GM18508 (cell line): Measurements from ENCODE around the gene CCDC9B.

Source experiments
- ATAC-seq: cut with Tn5 transposase; IDR thresholded peaks from one replicate; pipeline ENCODE4 v1.9.1; 2021; ENCODE audit warnings: moderate number of reproducible peaks; ENCODE audit not compliant: insufficient read depth, unreplicated experiment

The CCDC9B gene

DNA sequence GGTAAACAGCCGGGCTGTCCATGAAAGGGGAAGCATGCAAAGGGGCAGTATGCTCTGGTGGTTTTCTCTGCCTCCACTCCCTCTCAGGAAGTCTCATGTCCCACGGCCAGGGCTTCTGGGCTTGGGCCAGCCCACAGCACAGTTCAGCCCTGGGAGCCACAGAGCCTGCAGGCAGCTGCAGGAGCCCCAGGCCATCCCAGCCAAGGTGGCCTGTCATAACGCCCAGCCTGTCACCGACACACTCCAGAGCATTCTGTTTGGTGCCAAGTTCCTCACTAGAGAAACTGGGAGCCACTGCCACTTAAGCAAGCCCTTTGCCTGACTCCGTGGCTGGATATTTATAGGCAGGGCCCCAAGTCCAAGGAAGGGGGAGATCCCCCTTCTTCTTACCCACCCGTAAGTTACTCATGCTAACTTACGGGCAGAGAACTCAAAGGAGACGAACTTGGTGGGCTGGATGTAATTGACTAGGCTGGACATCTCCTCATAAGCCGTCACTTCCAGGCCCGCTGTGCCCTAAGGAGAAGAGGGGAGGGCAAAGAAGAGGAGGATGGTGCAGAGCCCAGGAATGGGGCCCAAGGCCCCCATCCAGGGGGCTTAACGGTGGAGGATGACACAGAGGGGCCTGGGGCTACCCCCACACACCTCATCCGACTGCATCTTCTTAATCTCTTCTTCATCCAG, 44.7 kb downstream of the CCDC9B start:
- no peak for ATAC-seq

DNA sequence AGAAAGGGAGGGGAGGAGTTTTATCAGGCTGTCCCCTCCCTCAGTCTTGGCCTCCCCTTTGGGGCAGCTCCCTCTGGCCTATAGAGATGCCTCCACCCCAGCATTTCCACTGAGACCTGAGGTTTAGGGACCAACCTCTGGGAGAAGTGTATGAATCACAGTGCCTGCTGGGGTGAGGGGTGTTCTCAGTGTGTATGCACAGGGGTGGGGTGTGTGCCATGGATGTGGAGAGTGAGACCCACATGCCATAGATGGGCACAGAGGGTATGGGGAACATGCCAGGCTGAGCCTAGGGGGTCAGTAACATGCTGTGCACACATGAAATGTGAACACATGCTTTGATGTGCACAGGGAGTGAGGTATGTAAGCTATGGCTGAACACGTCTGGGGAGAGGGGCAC, 45.4 kb downstream of the CCDC9B start:
- ATAC-seq, result no peak

DNA sequence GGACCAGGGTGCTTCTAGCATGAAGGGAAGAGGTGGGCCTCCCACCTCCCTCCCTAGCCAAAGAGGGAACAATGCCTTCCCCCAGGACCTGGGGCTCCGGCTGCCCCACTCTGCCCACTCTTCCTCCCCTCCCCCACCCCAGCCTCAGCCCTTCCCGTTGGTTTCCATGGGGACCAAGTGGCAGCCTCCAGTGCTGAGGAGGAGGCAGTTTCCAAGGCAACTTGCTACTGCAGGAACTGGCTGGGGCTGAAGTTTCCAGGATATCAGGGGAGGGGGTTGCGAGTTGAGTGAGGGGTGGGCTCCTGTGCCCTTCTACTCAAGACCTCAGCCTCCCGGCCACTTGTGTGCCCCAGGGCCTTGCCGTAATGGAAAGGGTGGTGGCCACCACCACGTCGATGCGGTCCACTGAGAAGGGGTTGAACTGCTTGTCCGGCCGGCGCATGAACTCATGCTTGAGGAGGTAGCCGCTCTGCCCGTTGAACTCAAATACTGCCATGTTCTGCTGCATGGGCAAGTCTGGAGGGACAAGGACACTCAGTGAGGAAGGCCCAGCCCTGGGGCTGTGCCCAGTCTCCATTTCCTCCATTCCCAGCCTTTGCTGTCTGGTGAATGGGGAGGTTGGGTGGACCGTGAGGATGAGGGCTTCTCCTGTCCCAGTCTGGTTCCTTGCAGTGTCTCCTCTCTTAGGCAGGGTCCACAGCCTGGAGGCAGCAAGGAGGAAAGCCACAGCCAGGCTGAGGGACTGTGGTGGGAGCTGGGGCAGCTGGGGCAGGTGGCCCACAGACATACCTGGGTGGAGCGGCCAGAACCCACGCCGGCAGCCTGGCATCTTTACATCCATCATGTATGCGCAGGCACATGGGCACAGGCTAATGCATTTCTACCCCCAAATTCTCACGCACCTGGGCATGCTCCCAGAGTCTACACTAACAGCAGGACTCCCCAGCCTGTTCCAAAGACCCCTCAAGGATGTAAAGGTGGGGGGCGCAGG, 46.5 kb downstream of the CCDC9B start:
- no peak for ATAC-seq

DNA sequence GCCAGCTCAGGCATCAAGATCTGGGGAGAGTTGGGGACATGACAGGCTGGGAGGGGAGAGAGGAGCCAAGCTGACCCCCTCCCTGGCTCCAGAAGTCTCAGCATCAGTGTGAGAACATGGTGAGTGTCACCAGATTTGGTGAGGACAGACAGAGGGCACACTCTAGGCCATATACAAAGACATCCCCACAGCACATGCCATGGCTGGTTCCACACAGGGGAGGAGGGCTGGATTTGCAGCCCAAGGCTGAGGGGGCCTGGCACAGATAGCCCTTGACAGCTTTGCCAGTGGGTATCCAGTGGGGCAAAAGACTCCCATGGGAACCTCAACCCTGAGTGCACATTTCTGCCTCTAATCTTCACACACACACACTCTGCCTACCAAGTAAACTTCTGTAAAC, 47.7 kb downstream of the CCDC9B start:
- ATAC-seq, result no peak

DNA sequence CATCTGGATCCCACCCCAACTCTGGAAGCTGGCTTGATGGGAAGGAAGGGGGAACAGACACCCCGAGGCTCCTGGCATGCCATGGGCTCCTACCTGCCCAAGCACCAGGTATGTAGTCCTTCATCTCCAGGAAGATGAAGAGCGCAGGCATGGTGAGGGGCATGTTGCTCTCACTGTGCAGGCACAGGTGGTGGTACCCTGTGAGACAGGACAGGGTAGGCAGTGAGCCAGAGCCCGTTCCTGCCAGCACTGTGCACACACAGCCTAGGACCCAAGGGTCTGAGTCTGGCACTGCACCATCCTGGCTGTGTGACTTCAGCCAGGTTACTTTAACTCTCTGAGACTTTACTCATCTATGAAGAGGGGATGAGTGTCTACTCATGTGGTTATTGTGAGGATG, 48.5 kb downstream of the CCDC9B start:
- no peak for ATAC-seq

DNA sequence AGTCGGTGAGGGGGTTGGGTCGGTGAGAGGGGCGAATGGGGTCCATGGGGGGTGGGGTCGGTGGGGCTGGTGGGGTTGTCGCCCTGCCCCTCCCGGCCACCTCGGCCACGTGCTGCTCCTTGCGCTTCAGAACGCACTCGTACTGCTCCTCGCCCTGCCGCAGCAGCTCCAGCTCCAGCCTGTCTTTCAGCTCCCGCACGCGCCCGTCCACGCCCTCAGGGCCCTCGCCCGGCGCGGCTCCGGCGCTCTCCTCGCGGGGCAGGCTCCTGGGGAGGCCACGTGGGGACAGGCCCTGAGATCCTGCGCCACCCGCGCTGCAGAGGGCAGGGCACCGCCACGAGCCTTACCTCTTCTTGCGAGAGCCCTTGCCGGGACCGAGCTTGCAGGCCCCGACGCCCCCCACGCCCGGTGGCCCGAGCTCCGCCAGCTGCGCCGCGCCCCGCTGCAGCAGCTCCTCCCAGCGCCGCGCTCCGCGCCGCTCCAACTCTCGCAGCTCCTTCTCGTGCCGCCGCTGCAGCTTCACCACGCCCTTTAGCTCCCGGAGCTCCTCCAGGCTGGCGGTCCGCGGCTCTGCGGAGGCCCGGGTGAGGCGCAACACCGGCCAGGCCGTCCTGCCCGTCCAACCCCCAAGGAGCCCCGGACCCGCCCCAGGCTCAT, 49.7 kb downstream of the CCDC9B start:
- ATAC-seq, result no peak

DNA sequence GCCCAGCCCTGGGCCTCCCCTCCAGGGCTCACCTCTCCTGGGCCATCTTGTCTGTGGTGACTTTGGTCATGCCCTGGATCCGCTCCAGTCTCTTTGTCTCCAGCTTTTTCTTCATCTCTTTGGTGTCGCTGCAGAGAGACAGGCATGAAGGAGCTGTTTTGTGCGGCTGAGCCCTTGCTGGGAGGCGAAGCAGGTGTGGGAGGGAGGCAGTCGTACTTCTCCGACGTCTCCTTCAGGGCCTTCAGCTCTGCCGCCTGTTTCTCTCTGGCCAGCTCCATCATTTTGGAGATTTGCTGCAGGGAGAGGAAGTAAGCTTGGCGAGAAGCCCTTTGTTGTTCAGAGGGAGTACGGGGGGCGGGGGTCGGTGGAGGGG, 50.2 kb downstream of the CCDC9B start:
- no peak for ATAC-seq

DNA sequence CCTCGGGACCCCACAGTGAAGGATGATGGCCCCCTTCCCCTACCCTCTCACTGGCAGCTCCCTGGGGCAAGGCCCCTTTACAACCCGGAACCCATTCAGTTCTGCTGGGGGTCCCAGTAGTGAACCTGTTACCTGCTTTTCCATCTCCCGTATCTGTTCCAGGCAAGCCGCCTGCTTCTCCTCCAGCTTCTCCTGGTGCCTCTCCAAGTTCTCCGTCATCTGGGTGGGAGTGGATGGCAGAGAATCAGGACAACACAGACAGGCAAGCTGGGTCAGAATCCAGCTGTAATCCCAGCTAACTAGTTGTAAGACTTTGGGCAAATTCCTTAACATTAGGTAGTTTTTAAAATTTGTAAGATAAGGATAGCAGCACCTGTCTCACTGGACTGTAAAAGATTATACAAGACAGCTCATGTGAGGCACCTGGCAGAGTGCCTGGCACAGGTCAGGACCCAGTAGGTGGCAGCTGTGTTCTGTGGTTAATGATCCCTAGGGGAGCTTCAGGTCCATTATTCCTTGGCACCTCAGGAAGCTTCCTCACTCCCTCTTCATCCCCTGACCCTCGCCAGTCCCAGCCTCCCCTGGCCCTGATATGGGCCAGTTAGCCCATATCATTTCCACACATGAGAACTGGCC, 51.5 kb downstream of the CCDC9B start:
- no peak for ATAC-seq

DNA sequence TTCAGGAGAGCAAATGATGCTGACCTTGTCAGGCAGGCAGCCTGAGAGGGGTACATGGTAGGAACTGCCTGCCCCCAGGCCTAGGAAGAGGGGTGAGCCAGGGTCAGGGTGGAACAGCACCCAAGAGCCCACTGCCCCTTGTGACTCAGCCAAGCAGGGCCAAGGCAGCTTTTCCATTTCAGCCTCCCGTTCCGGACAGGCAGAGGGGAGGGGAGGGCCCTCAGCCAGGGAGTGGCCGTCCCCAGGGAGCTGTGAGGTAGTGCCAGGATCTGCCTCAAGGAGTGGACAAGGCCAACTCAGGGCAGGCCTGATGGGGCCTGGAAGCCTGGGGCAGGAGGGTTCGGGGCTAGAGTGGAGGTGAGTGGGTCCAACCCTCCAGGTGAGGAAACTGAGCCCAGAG, 52.8 kb downstream of the CCDC9B start:
- no peak for ATAC-seq

DNA sequence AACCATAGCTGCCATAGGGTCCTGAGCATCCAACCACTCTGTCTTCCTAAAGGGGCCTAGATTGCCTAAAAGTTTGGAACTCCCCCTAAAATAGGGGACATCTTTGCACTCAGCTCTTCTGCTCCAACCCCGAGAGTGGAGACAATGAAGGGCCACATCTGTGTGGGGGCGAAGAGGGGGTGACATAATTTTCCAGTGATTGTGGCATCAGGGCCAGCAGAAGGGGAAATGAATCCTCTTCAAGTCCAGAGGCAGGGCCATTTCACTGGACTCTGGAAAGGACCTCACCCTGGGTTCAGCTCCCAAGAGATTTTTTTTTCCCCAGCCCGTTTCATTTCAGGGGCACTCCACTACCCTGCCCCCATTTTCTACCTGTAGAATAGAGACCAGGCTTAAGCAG, 53.2 kb downstream of the CCDC9B start:
- no peak for ATAC-seq

DNA sequence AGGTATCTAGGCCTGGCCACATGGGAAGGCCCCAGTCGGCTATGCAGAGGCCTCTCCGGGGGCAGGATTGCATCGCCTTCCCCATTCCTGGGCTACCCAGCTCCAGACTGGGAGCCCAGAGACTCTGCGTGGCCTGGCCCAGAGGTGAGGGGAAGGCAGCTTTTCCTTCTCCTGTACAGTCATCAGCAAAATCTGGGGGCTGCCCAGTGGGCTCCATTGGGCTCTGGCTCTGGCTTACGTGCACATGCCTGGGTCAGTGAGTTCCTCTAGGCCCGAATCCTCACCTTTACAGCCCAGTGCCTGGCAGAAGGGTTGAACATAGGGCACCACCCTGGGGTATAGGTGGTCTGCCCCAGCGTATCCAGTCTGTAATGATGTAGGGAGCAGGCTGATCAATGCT, 53.9 kb downstream of the CCDC9B start:
- ATAC-seq, result no peak

DNA sequence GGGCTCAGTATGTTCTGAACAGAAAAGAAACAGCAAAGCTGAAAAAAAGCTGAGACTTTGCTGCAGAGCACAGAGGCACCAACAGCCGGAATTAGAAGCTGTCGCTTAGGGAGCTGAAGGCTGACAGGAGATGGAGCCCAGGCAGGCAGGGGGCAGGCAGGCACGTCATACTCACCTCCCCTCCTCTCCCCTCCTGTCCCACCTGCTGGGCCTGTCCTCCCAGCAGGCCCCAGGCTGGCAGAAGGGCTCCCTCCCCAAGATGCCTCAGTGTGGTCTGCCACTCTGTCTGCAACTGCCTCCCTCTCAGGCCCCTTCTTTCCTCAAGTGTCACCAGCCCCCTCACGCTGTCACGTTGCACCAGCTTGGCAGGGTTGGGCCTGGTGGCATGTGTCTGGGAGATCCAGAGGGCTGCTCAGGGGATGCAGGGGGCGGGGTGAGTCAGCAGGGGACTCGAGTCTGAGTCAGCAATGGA, 54.6 kb downstream of the CCDC9B start:
- ATAC-seq, result no peak

DNA sequence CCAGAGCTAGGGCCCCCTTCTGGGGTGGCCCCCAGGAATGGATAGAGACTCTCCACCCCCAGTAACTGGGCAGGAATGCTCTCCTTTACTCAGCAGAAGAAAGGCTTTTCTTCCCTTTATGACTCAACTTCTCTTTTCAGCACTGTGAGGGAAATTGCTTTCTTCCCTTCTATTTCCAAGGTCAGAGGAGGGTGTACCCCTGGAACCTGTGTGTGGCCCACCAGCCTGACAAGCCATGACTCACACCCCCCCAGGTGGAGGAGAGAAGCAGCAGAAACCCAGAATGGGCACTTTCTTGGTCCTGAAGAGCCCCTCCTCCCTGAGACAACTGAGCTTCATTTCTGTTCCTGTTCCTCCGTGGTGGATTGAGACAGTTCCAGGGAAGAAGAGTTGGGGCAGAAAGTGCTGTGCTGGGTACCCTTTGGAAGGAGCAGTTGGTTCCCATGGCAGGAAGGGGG, 55.2 kb downstream of the CCDC9B start:
- no peak for ATAC-seq

DNA sequence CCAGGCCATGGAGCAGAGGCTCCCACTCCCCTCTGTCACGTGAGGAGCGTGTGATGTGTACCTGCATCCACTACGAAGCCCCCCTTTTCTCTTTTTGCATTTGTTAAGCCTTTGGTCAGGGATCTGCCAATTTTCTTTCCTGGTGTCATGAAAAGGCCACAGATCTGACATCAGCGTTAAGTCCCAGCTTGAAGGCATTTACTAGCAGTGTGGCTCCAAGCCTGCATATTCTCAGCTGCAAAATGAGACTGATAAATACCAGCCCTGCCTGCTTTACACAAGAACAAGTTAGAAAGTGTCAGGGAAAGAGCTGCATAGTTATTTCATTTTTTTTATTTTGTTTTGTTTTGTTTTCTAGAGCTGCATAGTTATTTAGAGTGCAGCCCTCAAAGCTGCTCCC, 55.6 kb downstream of the CCDC9B start:
- ATAC-seq, result no peak

DNA sequence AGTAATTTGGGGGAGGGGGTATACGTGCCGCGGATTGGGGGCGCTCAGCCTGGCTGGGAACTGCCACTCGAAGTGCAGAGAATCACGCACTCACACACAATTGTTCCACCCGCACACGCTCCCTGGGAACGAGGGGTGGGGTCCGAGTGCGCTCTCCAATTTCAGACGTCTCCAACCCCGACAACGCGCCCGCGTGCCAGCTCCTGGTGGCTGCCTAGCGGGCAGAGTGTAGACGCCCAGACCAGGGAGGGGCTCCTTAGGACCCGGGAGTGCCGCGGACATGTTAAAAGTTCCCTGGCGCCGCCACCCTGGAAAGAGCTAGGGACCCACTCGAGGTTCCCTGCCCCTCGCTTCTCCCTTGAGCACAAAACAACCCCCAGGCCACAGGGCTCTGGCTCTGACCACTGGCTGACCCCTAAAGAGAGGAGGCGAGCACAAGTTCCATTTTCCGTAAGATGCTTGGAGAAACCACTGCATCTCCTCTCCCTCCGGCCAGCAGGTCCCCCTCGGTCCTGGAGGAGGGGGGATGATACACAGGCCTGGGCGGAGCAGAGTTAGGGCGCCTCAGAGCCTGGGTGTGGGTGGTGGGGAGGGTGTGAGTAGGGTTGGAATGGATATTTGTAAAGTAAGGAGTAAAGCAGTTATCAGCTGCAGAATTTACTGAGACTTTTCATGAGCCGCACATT, 57.0 kb downstream of the CCDC9B start:
- ATAC-seq, result no peak

DNA sequence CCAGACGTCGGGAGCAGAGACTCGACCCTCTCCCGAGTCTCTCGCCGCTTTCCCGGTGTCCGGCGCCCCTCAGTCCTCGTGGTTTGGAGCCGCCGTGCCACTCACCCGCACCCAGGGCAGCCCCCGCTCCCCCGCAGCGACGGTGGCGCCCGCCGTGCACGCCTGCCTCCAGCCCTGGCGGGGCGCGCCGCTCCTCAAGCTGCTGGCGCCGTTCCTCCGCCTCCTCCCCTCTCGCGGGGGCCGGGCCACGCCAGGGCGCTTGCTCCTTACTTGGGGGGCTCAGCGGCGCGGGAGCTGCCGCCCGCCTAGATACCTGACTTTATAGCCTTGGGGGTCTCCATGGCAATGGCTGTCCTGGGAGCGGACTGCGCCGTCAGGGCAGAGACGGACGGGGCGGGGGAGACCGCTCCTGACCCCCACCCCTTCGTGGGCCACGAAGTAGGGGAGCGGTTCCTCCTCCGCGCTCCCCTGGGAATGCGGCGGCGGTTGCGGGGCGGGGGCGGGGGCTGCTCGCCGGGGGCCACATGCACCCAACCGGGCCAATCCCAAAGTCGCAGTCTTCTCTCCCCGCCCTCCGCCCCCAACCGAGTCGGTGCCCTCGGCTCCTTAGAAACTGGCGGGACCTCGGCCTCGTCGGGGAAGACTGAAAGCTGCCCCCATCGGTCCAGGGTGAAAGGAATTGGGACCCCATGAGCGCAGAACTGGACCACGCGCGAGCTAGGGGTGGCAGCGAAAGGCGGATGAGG, 57.7 kb downstream of the CCDC9B start, which contains the start of gene ANKRD63:
Gene ANKRD63 (minus strand): TSS at position 196 of the 746 bp plus-strand sequence. CDS start 478 bp downstream, outside the sequence.
- no peak for ATAC-seq

DNA sequence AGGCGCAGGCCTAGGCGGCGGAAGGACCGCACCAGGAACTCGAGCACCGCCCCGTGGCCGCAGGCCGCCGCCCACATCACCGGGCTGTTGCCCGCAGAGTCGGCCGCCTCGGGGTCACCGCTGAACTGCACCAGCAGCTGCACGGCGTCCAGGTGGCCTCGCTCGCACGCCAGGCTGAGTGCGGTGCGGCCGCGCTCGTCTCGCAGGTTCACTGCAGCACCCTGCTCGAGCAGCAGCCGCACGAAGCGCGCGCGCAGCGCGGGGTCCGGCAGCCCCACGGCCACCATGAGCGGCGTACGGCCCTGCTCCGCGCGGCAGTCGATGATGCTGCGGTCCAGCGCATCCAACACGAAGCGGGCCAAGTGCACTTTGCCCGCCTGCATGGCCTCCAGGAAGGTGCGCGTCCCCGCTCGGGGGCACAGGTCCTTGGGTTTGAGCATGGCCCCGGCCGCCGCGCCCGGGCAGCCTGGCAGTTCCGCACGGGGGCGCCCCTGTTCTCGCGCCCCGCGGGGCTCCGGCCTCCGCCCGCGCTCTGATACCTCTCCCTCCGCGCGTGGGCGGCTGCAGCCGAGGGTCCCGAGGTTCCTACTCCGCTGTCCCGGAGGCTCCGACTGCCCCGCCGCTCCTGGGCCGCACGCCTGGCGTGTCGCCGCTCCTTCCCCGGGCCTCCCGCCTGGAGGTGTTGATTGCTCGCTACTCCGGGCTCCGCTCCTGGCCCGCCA, 58.4 kb downstream of the CCDC9B start:
- no peak for ATAC-seq

DNA sequence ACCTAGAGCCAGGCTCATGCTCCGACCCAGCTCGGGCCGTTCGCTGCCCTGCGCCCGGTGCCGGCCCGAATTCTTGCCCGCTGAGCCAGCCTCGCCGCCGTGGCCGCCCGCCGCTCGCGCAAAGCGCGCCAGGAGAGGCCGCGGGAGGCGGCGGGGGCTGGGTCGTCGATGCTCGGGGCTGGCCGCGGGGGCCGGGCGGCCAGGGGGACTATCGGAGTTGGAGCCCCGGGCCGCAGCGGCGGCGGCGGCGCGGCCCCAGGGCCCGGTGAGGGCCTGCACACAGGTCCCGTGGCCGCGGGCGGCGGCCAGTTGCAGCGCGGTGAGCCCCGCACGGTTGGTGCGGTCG, 59.0 kb downstream of the CCDC9B start:
- no peak for ATAC-seq
